HUDEP-2 (cell line): ENCODE measurements around the gene ATF6.

ENCODE experiments used
- DNase-seq, 76 experiments: peaks; one replicate each; lab custom pipeline; 2025; ENCODE audit not compliant: unreplicated experiment in 76 of 76; lab: John Stamatoyannopoulos, UW

Gene ATF6

GRCh38 chr1:161879261-161879660 is 113.1 kb downstream of the ATF6 start:
- no peak for DNase-seq

GRCh38 chr1:161884475-161884874 is 118.4 kb downstream of the ATF6 start:
- DNase-seq, result no peak

GRCh38 chr1:161885003-161885402 is 118.9 kb downstream of the ATF6 start:
- DNase-seq, result no peak

- DNase-seq, result no peak
These were observed 119.6 kb downstream of the ATF6 start for GRCh38 chr1:161885759-161886158.

GRCh38 chr1:161886589-161886988 is 120.5 kb downstream of the ATF6 start:
- DNase-seq, result no peak

- no peak for DNase-seq
These were observed 121.7 kb downstream of the ATF6 start for GRCh38 chr1:161887730-161888287.

GRCh38 chr1:161890574-161890973 is 124.5 kb downstream of the ATF6 start:
- DNase-seq, result no peak

GRCh38 chr1:161899091-161899490 is 133.0 kb downstream of the ATF6 start:
- no peak for DNase-seq

GRCh38 chr1:161900160-161900559 is 134.0 kb downstream of the ATF6 start:
- DNase-seq, result no peak

GRCh38 chr1:161902182-161902581 is 136.1 kb downstream of the ATF6 start:
- no peak for DNase-seq

- DNase-seq, result peak in 17 of 76 experiments; percentile 1 to 37 (median 8)
These were observed 139.3 kb downstream of the ATF6 start for GRCh38 chr1:161905269-161905884.

GRCh38 chr1:161907265-161907664 is 141.1 kb downstream of the ATF6 start:
- no peak for DNase-seq

GRCh38 chr1:161908264-161908663 is 142.1 kb downstream of the ATF6 start:
- DNase-seq, result no peak

- DNase-seq, result no peak
These were observed 144.5 kb downstream of the ATF6 start for GRCh38 chr1:161910604-161911003.

- DNase-seq, result no peak
These were observed 147.5 kb downstream of the ATF6 start for GRCh38 chr1:161913482-161914140.

- DNase-seq, result no peak
These were observed 148.5 kb downstream of the ATF6 start for GRCh38 chr1:161914595-161914994.

- no peak for DNase-seq
These were observed 149.0 kb downstream of the ATF6 start for GRCh38 chr1:161915051-161915503.

GRCh38 chr1:161915978-161916377 is 149.9 kb downstream of the ATF6 start:
- no peak for DNase-seq

- DNase-seq, result no peak
These were observed 153.1 kb downstream of the ATF6 start for GRCh38 chr1:161919229-161919628.

GRCh38 chr1:161921491-161921890 is 155.4 kb downstream of the ATF6 start:
- DNase-seq, result no peak

GRCh38 chr1:161921990-161922389 is 155.9 kb downstream of the ATF6 start:
- no peak for DNase-seq

- no peak for DNase-seq
These were observed 161.9 kb downstream of the ATF6 start for GRCh38 chr1:161928056-161928455.
